NCI-H526 treated with DMSO at 0.1 percent for 48 hours (cell line): ENCODE data around the gene HLA-F.

ENCODE experiments used
- DNase-seq: peaks from one replicate; lab custom pipeline; 2025; lab: John Stamatoyannopoulos, UW

HLA-F gene

GRCh38 chr6:29744131-29744530, 20.9 kb downstream of the HLA-F start:
- no peak for DNase-seq

- DNase-seq: no peak
These were observed 21.4 kb downstream of the HLA-F start for GRCh38 chr6:29744621-29745020.

- no peak for DNase-seq
These were observed 22.2 kb downstream of the HLA-F start for GRCh38 chr6:29745386-29745785.

- DNase-seq: no peak
These were observed 22.7 kb downstream of the HLA-F start for GRCh38 chr6:29745855-29746449.

GRCh38 chr6:29746846-29747687, 23.8 kb downstream of the HLA-F start:
- no peak for DNase-seq

GRCh38 chr6:29747688-29748250, 24.5 kb downstream of the HLA-F start:
- DNase-seq: no peak

- peak; percentile 58 for DNase-seq
These were observed 25.4 kb downstream of the HLA-F start for GRCh38 chr6:29748391-29749307.

- no peak for DNase-seq
These were observed 26.1 kb downstream of the HLA-F start for GRCh38 chr6:29749308-29749662.

GRCh38 chr6:29749668-29750067, 26.4 kb downstream of the HLA-F start:
- DNase-seq: no peak

GRCh38 chr6:29750709-29751108, 27.5 kb downstream of the HLA-F start:
- no peak for DNase-seq

GRCh38 chr6:29751480-29751879, 28.2 kb downstream of the HLA-F start:
- no peak for DNase-seq

- peak; percentile 33 for DNase-seq
These were observed 29.4 kb downstream of the HLA-F start for GRCh38 chr6:29752451-29753308.

- no peak for DNase-seq
These were observed 30.0 kb downstream of the HLA-F start for GRCh38 chr6:29753309-29753644.

GRCh38 chr6:29755295-29755871, 32.1 kb downstream of the HLA-F start:
- no peak for DNase-seq

- no peak for DNase-seq
These were observed 34.0 kb downstream of the HLA-F start for GRCh38 chr6:29757282-29757681.

GRCh38 chr6:29757701-29758293, 34.6 kb downstream of the HLA-F start:
- no peak for DNase-seq

- DNase-seq: no peak
These were observed 35.5 kb downstream of the HLA-F start for GRCh38 chr6:29758761-29759160.

- no peak for DNase-seq
These were observed 36.2 kb downstream of the HLA-F start for GRCh38 chr6:29759457-29759856.

GRCh38 chr6:29760328-29760727, 37.1 kb downstream of the HLA-F start:
- no peak for DNase-seq

- no peak for DNase-seq
These were observed 38.8 kb downstream of the HLA-F start for GRCh38 chr6:29762051-29762450.

GRCh38 chr6:29762781-29763214, 39.6 kb downstream of the HLA-F start:
- no peak for DNase-seq
